Neuron (in vitro differentiated cells): Measurements from ENCODE around the gene R3HDM4.

Experiments used
- H2AFZ ChIP-seq: one replicate; pipeline ENCODE4 v1.6.1; 2013; ENCODE audit warnings: low read depth, mild to moderate bottlenecking, inconsistent platforms, low read length, moderate library complexity
- H3K27me3 ChIP-seq: one replicate; pipeline ENCODE4 v1.6.1; 2013; ENCODE audit warnings: low read length; ENCODE audit not compliant: insufficient read depth
- H3K36me3 ChIP-seq: one replicate; pipeline ENCODE4 v1.6.1; 2013; ENCODE audit warnings: low read length; ENCODE audit not compliant: insufficient read depth
- H3K4me1 ChIP-seq: one replicate; pipeline ENCODE4 v1.6.1; 2013; ENCODE audit warnings: low read length; ENCODE audit not compliant: insufficient read depth
- H3K4me3 ChIP-seq: 2 replicates; pipeline ENCODE4 v1.5.1; 2013; ENCODE audit warnings: mild to moderate bottlenecking, low read length, moderate library complexity
- H3K9me3 ChIP-seq: one replicate; pipeline ENCODE4 v1.6.1; 2013; ENCODE audit warnings: low read length

The R3HDM4 gene

DNA sequence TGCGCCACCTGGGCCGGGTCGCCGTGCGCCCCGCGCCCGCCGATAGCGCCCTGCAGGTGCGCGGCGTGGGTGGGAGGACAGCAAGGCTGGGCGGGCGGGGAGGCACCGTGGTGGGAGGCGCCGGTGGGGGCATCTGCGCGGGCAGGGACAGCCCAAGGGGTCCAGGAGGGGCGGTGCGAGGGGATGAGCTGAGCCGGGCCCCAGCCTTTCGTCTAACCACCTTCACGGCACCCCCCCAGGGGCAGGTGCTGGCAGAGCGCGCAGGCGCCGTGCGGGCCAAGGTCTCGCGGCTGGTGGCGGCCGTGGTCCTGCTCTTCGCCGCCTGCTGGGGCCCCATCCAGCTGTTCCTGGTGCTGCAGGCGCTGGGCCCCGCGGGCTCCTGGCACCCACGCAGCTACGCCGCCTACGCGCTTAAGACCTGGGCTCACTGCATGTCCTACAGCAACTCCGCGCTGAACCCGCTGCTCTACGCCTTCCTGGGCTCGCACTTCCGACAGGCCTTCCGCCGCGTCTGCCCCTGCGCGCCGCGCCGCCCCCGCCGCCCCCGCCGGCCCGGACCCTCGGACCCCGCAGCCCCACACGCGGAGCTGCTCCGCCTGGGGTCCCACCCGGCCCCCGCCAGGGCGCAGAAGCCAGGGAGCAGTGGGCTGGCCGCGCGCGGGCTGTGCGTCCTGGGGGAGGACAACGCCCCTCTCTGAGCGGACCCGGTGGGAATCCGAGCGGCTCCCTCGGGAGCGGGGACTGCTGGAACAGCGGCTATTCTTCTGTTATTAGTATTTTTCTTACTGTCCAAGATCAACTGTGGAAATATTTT, 7.2 kb upstream of the R3HDM4 start:
- Histone ChIP-seq H2AFZ (no peak overlapping the region), H3K9me3 (no peaks in the 10 kb centered on the region), H3K4me1 (peaks cover 18% of the 10 kb centered on the region), H3K36me3 (no peaks in the 10 kb centered on the region), H3K4me3 (no peak overlapping the region), H3K27me3 (no peaks in the 10 kb centered on the region)

DNA sequence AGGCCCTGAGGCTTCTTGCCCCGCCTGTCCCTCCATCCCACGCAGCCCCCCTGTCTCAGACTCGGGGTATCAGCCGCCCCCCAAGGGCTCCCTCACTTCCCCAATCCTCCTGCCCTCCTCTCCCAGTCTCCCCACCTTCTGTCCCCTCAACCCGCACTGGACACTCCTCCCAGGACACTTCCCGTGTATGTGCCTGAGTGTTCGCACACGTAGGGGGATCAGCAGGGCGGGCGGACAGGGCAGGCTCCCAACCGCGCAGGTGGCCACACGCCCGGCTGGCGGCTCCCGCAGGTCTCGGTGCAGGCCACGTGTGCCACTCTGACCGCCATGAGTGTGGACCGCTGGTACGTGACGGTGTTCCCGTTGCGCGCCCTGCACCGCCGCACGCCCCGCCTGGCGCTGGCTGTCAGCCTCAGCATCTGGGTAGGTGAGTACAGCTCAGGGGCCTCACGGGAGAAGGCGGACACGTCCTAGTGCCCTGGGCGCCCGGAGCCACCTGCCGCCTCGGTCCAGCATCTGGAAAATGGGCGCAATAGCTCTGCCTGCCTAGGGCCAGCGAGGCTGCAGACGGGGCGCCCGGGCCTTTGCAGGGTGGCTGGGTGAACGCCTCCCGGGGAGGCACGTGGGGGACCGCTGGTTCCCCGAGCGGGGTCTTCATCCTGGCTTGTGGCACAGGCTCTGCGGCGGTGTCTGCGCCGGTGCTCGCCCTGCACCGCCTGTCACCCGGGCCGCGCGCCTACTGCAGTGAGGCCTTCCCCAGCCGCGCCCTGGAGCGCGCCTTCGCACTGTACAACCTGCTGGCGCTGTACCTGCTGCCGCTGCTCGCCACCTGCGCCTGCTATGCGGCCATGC, 6.4 kb upstream of the R3HDM4 start:
- no peaks in the 10 kb centered on the region for H3K36me3 ChIP-seq
- H3K4me3 ChIP-seq = no peak overlapping the region
- no peaks in the 10 kb centered on the region for H3K27me3 ChIP-seq
- H3K4me1 ChIP-seq = peaks cover 12% of the 10 kb centered on the region
- no peaks in the 10 kb centered on the region for H3K9me3 ChIP-seq
- H2AFZ ChIP-seq = no peak overlapping the region

DNA sequence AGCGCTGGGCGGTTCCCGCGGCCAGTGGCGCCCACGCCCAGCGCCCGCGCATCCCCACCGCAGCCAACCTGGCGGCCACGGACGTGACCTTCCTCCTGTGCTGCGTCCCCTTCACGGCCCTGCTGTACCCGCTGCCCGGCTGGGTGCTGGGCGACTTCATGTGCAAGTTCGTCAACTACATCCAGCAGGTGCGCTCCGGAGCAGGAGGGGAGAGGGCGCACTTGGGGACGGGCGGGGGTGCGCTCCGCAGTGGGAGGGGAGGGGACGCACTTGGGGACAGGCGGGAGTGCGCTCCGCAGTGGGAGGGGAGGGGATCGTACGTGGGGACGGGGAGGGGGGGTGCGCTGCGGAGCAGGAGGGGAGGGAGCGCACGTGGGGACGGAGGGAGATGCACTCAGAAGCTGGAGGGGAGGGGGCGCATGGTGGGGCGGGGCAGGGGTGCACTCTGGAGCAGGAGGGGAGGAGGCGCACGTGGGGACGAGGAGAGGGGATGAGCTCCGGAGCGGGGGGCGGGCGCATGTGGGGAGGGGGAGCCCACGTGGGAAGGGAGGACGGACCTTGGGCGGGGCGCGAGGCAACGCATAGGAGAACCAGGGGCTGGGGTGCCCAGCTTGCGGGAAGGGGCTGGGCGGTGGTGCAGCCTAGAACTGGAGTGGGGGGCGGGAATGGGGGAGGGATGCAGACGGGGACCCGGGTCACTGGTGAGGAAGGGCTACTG, 5.6 kb upstream of the R3HDM4 start:
- Histone ChIP-seq H3K9me3 (no peaks in the 10 kb centered on the region), H3K4me1 (peaks cover 13% of the 10 kb centered on the region), H3K4me3 (peak overlapping the region; percentile 43), H3K36me3 (no peaks in the 10 kb centered on the region), H3K27me3 (no peaks in the 10 kb centered on the region), H2AFZ (no peak overlapping the region)

DNA sequence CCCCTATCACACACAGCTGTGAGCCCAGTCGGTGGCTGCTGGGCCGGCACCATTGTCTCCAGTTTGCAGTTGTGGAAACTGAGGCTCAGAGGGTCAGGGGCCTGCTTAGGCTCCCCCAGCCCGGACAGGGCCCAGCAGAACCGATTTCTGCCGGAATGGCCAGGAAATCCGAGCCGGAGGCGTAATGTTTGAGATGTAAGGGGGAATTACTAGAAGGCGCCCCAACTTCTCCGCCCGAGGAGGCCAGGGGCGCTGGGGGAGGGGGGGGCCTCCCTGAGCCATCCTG, 5.1 kb upstream of the R3HDM4 start:
- H3K4me3 ChIP-seq = peak overlapping the region; percentile 43
- peak overlapping the region; percentile 24 for H2AFZ ChIP-seq
- no peaks in the 10 kb centered on the region for H3K36me3 ChIP-seq
- H3K9me3 ChIP-seq = no peaks in the 10 kb centered on the region
- H3K4me1 ChIP-seq = peaks cover 14% of the 10 kb centered on the region
- no peaks in the 10 kb centered on the region for H3K27me3 ChIP-seq

DNA sequence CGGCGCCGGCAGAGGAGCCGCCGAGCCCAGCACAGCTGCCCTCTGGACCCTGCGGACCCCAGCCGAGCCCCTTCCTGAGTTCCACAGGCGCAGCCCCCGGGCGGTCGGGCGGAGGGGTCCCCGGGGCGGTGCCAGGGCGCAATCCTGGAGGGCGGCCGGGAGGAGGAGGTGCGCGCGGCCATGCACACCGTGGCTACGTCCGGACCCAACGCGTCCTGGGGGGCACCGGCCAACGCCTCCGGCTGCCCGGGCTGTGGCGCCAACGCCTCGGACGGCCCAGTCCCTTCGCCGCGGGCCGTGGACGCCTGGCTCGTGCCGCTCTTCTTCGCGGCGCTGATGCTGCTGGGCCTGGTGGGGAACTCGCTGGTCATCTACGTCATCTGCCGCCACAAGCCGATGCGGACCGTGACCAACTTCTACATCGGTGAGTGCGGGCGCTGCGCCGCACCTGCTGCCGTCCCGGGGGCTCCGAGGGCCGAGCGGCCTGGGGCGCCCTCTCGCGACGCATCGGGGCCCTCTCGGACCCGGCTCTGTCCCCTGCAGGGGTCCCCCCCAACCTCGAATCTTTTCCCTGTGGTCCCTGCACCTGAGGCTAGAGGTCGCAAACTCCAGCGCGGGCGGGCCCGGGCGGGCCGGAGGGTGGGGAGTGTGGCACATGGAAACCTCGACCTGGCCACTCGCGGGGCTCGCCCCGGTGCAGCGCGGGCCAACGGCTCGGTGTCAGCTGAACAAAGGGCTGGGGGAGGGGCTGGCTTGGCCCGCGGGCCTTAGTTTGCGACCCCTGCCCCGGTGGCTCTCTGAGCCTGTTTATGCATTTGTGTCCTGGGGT, 4.5 kb upstream of the R3HDM4 start, which contains the start of gene KISS1R:
TSS of gene KISS1R (plus strand) at position 11 of the 829 bp plus-strand sequence. CDS start at position 181, 170 bp downstream.
- peak within 1 kb of the TSS; percentile 24 for H2AFZ ChIP-seq
- H3K4me3 ChIP-seq = peak within 1 kb of the TSS; percentile 43
- no peaks in the 10 kb centered on the region for H3K27me3 ChIP-seq
- H3K4me1 ChIP-seq = peaks cover 14% of the 10 kb centered on the region
- H3K36me3 ChIP-seq = no peaks in the 10 kb centered on the region
- no peaks in the 10 kb centered on the region for H3K9me3 ChIP-seq

DNA sequence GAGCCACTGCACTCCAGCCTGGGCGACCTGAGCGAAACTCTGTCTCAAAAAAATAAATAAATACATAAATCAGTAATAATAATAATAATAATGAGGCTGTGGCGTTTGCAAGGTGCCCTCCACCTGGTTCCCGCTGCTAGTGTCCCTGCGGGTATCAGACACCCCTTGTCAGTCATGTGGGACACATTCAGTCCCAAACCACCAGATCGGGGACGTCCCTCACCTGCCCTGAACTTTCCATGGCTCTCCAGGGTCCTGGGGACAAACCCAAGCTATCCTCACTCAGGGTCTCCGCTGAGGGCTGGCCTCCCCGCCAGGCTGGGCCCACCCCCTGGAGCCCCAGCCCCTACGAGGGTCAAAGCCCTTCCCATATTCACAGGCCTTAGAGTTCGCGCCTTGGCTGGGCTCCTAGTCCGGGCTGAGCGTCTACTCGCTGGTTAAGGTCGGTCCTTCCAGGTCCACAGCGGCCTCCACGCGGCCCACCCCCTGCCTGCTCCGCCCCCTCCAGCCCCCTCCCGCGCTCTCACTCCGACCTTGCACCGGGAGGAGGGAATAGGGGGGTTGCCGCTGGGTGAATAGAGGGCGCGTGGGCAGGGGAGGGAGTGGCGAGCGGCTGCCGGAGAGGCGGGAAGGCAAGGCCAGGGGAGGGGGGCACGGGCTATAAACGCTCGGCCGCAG, 3.8 kb upstream of the R3HDM4 start:
- Histone ChIP-seq H3K9me3 (no peaks in the 10 kb centered on the region), H3K27me3 (no peaks in the 10 kb centered on the region), H3K36me3 (no peaks in the 10 kb centered on the region), H3K4me3 (peak overlapping the region; percentile 43), H3K4me1 (peaks cover 12% of the 10 kb centered on the region), H2AFZ (peak overlapping the region; percentile 24)

DNA sequence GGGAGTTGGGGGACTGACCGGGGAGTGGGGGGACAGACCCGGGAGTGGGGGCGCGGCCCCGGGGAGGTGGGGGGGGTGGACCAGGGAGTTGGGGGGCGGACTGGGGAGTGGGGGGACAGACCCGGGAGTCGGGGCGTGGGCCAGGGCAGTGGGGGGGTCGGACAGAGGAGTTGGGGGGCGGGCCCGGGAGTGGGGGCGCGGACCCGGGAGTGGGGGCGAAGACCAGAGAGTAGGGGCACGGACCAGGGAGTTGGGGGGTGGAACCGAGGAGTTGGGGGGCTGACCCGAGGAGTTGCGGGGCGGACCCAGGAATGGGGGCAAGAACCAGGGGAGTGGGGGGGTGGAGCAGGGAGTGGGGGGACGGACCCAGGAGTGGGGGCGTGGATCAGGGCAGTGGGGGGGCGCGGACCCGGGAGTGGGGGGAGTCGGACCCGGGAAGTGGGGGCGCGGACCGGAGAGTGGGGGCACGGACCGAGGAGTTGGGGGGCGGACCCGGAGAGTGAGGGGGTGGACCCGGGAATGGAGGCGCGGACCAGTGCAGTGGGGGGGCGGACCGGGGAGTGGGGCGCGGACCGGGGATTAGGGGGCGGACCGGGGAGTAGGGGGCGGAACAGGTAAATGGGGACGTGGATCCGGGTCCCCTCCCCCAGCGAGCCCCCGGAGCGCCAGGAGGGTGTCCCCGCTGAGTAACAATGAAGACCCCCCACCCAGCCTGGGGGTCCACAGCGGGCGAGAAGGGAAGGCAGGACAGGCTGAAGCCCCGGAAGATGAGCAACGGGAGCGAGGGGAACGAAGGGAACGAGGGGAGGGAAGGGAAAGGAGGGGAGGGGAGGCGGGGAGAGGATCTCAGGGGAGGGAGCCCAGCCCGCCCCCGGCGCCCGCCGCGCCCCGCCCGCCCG, 589 bp downstream of the R3HDM4 start:
- Histone ChIP-seq H3K9me3 (peaks cover 3% of the 10 kb centered on the region), H3K27me3 (no peaks in the 10 kb centered on the region), H3K36me3 (no peaks in the 10 kb centered on the region), H2AFZ (no peak overlapping the region), H3K4me1 (peaks cover 5% of the 10 kb centered on the region), H3K4me3 (peak overlapping the region; percentile 96)

DNA sequence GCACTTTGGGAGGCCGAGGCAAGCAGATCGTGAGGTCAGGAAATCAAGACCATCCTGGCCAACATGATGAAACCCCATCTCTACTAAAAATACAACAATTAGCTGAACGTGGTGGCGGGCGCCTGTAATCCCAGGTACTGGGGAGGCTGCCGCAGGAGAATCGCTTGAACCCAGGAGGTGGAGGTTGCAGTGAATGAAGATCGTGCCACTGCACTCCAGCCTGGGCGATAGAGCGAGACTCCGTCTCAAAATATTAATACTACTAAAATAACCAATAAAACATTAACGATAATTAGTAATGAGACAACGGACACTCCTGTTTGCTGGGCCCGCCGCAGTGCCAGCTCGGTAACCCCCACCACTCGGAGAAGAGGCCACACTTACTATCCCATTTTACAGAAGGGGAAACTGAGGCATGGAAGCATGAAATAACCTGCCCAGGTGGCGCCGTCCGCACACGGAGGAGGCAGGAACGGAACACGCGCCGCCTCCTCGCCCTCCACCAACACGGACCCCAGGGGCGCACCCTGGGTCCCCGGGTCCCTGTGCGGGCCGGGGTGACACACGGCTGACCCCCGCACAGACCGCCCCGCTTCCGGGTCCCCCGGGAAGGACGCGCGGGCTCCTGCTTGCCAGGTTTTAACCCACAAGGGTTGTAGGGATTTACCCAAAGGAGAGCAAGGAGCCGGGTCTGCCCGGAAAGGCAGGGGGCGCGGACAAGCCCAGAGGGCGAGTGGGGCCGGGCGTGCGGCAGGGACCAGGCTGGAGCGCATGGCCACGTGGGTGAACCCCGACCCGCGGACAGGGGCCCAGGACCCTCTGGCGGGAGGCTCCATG, 1.6 kb downstream of the R3HDM4 start:
- Histone ChIP-seq H3K27me3 (no peaks in the 10 kb centered on the region), H3K9me3 (peaks cover 3% of the 10 kb centered on the region), H2AFZ (no peak overlapping the region), H3K4me1 (peaks cover 2% of the 10 kb centered on the region), H3K4me3 (no peak overlapping the region), H3K36me3 (no peaks in the 10 kb centered on the region)

DNA sequence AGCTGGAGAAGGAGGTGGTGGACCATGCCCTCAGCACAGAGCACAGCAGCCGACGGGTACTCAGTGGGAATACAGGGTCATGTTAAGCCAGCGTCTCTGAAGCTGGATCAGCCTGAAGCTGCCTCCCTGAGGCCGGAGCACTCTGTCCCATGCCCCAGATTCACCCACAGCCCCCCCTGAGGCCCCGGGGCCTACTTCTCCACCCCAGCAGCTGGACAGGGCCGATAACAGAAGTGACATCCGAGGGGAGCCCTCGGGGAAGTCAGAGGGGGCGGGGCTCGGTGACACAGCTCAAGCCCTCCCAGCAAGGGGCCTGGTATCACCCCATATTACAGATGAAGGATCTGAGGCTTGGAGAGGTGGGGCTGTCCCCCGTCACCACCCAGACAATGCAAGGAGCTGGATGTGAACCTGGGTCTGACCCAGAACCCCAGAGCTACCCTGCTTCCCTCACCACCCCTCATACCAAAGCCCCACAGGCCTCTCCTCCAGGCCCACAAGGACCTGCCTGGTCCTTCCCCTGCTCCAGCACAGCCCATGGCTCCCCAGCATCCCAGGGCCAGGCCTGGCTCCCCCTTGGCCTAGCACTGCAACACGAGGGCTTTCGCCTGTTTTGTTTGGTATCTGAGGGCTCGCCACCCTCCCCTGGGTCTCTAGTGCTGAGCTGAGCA, 5.7 kb downstream of the R3HDM4 start:
- no peaks in the 10 kb centered on the region for H3K36me3 ChIP-seq
- H3K4me1 ChIP-seq = no peaks in the 10 kb centered on the region
- peaks cover 3% of the 10 kb centered on the region for H3K9me3 ChIP-seq
- H3K4me3 ChIP-seq = no peak overlapping the region
- H2AFZ ChIP-seq = no peak overlapping the region
- H3K27me3 ChIP-seq = no peaks in the 10 kb centered on the region

DNA sequence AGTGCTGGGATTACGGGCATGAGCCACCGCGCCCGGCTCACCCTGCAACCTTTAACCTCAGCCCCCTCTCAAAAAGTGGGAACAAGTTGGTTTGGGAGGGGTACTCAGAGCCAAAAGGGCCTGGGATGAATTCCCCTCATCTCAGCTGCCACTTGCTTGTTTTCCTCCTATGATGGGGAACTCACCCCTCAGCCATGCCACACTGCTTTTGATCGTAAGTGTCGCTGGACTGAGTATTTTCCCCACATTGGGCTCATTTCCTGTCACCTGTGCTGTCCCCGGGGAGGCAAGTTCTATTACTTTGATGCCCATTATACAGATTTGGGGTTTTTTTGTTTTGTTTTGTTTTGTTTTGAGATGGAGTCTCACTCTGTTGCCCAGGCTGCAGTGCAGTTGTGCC, 6.5 kb downstream of the R3HDM4 start:
- H3K9me3 ChIP-seq = peaks cover 2% of the 10 kb centered on the region
- H3K4me1 ChIP-seq = no peaks in the 10 kb centered on the region
- no peaks in the 10 kb centered on the region for H3K27me3 ChIP-seq
- H3K36me3 ChIP-seq = peaks cover 5% of the 10 kb centered on the region
- H2AFZ ChIP-seq = no peak overlapping the region
- no peak overlapping the region for H3K4me3 ChIP-seq
